C1 segment of cervical spinal cord (tissue), 14 donors: ENCODE data around the gene YEATS2.

Source experiments
- DNase-seq, 14 donors: peaks; one replicate each; lab custom pipeline; 2025; lab: John Stamatoyannopoulos, UW

Gene YEATS2

DNA sequence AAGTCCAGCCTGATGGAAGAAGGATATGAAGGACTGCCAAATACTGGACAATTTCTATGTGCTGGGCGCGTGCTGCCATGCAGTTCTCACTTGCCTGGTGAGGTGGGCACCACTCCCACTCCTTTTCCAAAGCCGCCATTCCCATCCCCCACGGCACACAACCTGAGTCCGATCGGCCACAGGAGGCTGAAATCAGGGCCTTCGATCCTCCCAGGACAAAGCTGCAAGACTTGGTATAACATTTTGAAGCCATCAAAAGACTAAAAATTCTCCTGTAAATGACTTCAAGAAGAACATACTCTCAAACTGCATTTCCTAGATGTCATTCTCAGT lies 130.9 kb downstream of the YEATS2 start:
- DNase-seq = no peak

DNA sequence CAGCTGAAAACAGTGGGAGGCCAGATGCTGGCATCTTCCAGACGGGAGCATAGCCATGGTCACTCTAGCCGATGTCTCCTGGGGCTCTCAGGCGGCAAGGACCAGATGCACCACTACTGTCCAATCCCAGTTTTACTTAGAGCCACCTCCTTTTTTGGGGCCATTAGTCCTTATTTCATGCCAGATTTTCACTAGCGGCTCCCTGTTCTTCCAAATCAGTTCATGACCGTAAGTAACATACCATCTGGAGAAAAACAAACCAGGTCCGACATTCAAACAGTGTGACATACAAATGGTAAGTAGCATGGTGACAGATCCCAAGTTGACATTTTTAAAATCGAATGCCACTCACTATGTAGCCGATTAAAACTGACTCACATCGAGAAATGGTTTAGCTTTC lies 131.9 kb downstream of the YEATS2 start:
- DNase-seq = peak in 1 of 14 donors; percentile 63

DNA sequence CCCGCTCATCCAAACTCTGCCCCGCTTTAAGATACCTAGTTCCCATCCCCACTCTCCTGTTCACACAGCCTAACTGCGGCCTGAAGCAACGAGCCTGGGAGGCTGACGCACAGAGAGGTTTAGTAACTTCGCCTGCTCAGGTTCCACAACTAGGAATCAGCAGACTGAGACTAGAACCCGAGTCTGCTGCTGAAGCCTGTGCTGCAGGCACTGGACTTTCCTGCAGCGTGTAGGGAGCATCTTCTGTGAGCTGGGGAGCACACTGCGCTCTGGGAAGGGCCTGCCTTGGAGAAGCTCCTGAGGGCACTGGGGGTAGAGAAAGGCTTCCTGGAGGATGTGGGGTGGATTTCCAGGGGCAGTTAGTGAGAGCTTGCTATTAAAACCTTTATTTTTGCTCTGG lies 132.6 kb downstream of the YEATS2 start:
- DNase-seq = no peak

DNA sequence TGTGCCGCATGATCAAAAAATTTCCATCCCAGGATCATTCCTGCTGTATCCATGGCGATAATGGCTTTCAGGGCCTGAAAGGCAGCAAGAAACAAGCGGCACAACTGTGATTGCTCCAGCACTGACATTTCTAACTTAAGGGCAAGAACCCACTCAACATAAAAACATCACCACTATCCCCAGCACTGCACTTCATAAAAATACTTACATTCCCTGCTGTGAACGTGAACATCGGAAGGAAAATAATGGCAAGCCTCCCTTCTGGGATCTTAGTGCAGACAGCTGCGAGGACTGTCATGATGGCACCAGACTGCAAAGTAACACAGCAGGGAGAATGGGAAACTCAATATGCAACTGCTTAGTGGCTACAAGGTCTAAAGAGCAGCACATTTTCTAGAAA lies 135.9 kb downstream of the YEATS2 start:
- no peak for DNase-seq

- no peak for DNase-seq
Measured at GRCh38 chr3:183837390-183837789, 139.8 kb downstream of the YEATS2 start.

- DNase-seq = no peak
Measured at GRCh38 chr3:183837894-183838293, 140.3 kb downstream of the YEATS2 start.

GRCh38 chr3:183839751-183840150 lies 142.2 kb downstream of the YEATS2 start:
- DNase-seq = no peak

DNA sequence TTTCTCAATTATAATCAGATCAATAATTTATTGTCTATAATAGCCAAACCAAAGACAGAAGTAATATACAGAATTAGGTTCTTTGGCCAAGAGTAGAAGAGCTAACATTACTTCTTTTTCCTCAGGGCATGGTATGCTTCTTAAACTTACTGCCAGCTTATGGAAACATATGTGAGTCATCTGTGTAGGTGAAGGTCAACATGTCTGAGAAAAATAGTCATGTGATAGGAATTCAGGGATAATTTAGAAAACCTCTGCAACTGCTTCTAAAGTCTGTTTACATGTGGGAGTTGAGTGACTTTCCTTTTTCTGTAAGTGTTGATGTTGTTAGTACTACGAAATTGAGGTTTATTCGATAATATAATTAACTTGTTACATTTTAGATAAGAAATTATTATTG lies 147.0 kb downstream of the YEATS2 start:
- no peak for DNase-seq

- no peak for DNase-seq
Measured at GRCh38 chr3:183845090-183845489, 147.5 kb downstream of the YEATS2 start.

- no peak for DNase-seq
Measured at GRCh38 chr3:183845608-183846288, 148.2 kb downstream of the YEATS2 start.

DNA sequence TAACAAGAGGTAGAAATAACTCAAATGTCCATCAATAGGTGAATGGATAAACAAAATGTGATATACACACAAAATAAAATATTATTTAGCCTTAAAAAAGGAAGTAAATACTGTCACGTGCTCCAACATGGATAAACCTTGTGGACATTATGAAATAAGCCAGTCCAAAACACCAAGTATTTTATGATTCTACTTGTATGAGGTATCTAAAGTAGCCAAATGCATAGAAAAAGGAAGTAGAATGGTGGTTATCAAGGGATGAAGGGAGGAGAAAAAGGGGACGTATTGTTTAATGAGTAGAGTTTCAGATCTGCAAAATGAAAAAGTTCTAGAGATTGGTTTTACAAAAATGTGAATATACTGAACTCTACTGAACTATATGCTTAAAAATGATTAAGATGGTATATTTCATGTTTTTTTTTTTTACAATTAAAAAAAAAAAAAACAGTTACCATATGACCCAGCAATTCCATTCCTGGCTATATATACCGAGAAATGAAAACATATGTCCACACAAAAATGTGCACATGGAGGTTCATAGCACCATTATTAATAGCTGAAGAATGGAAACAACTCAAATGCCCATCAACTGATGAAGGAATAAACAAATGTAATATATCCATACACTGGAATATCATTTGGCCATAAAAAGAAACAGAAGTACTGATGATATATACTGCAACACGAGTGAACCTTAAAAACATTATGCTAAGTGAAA lies 156.9 kb downstream of the YEATS2 start:
- DNase-seq = no peak

DNA sequence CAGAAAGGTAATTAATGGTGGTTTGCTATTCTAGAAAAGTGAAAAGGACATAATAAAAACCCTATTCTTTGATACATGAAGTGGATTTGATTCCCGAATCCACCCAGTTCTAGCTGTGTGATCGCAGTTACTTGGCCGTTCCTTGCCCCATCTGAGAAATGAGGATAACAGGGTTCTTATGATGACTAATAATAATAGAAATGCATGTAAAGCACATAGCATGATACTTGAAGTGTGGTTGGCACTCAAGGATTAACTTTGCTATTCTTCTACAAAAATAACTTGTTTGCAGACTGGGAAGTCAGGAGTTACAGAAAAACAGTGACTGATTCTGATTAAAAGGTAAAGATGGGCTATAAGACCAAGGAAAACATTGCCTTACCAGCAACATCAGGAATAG lies 160.3 kb downstream of the YEATS2 start:
- no peak for DNase-seq
